IMR-90 (cell line): ENCODE data around the gene TEX52. TPM values are rescaled to one million over a fixed set of nuclear protein-coding genes. Genes with fewer than 3 reads are reported as not detected.

ENCODE experiments used
- ATAC-seq: fragments of 200-7000 bp; cut with Tn5 transposase; 2 replicates; pipeline ENCODE4 v1.9.1; 2020; ENCODE audit warnings: low read depth, mild to moderate bottlenecking, moderate library complexity
- BruUV-seq: library from RNA; stranded (reverse); fragments of 400-500 nt; replicated peaks from 2 replicates; lab custom pipeline; 2021; lab: Mats Ljungman, UMichigan
- CTCF ChIA-PET: fragments of 300-600 bp; formaldehyde crosslinking; extraction: SDS; loops from one replicate; lab custom pipeline; 2021; ENCODE audit warnings: antibody characterized with exemption; lab: Yijun Ruan, JAX
- POLR2A ChIA-PET: fragments of 300-600 bp; sonication (Branson Sonifier 250); formaldehyde crosslinking; loops from one replicate; lab custom pipeline; 2022; ENCODE audit warnings: antibody characterized with exemption; ENCODE audit not compliant: unreplicated experiment; lab: Charles Lee
- DNase-seq: peaks from one replicate; pipeline ENCODE4 v3.0.0; 2013
- H2AFZ ChIP-seq: replicated peaks from 2 replicates; pipeline ENCODE3; 2013; ENCODE audit warnings: low read length, mild to moderate bottlenecking; ENCODE audit not compliant: poor library complexity
- H2AK5ac ChIP-seq: 2 replicates; pipeline ENCODE4 v1.6.1; 2013; ENCODE audit warnings: low read depth, low read length, inconsistent platforms
- H2AK9ac ChIP-seq: replicated peaks from 2 replicates; pipeline ENCODE3; 2013; ENCODE audit warnings: mild to moderate bottlenecking, low read depth, low read length, moderate library complexity; ENCODE audit not compliant: poor library complexity
- H2BK120ac ChIP-seq: 2 replicates; pipeline ENCODE4 v1.6.1; 2013; ENCODE audit warnings: low read depth, low read length, inconsistent platforms
- H2BK15ac ChIP-seq: 3 replicates; pipeline ENCODE4 v1.6.1; 2013; ENCODE audit warnings: low read depth, low read length, inconsistent platforms
- H2BK20ac ChIP-seq: 2 replicates; pipeline ENCODE4 v1.6.1; 2013; ENCODE audit warnings: low read depth, mild to moderate bottlenecking, inconsistent platforms, low read length, moderate library complexity
- H2BK5ac ChIP-seq: 2 replicates; pipeline ENCODE4 v1.6.1; 2013; ENCODE audit warnings: mild to moderate bottlenecking, low read depth, low read length, inconsistent platforms; ENCODE audit not compliant: poor library complexity, severe bottlenecking
- H3K14ac ChIP-seq: replicated peaks from 2 replicates; pipeline ENCODE4 v1.6.1; 2013; ENCODE audit warnings: low read depth, low read length, inconsistent platforms
- H3K18ac ChIP-seq: 2 replicates; pipeline ENCODE4 v1.6.1; 2013; ENCODE audit warnings: low read depth, low read length, control low read depth
- H3K23ac ChIP-seq: 2 replicates; pipeline ENCODE4 v1.6.1; 2013; ENCODE audit warnings: low read depth, low read length, inconsistent platforms
- H3K27ac ChIP-seq: 2 replicates; pipeline ENCODE4 v1.5.1; 2013; ENCODE audit warnings: mild to moderate bottlenecking, control low read depth, low read length; ENCODE audit not compliant: insufficient read depth
- H3K27me3 ChIP-seq: 2 replicates; pipeline ENCODE4 v1.6.1; 2013; ENCODE audit warnings: low read length; ENCODE audit not compliant: control insufficient read depth, insufficient read depth
- H3K36me3 ChIP-seq: 2 replicates; pipeline ENCODE4 v1.6.1; 2013; ENCODE audit warnings: low read length, mixed read lengths; ENCODE audit not compliant: control insufficient read depth, insufficient read depth
- H3K4ac ChIP-seq: 2 replicates; pipeline ENCODE4 v1.6.1; 2013; ENCODE audit warnings: low read depth, low read length, inconsistent platforms
- H3K4me1 ChIP-seq: 2 replicates; pipeline ENCODE4 v1.6.1; 2013; ENCODE audit warnings: low read length, mixed read lengths; ENCODE audit not compliant: control insufficient read depth, insufficient read depth
- H3K4me2 ChIP-seq: 2 replicates; pipeline ENCODE4 v1.6.1; 2013; ENCODE audit warnings: low read depth, mild to moderate bottlenecking, control low read depth, low read length, moderate library complexity
- H3K4me3 ChIP-seq: 2 replicates; pipeline ENCODE4 v1.5.1; 2013; ENCODE audit warnings: low read depth, mild to moderate bottlenecking, control low read depth, low read length, moderate library complexity; ENCODE audit not compliant: insufficient read depth
- H3K56ac ChIP-seq: 2 replicates; pipeline ENCODE4 v1.6.1; 2013; ENCODE audit warnings: low read length, inconsistent platforms; ENCODE audit not compliant: insufficient read depth; ENCODE audit errors: extremely low read depth
- H3K79me1 ChIP-seq, 2 experiments: 2 replicates each; pipeline ENCODE4 v1.6.1; 2013; ENCODE audit warnings: low read length in 2 of 2, inconsistent platforms in 1 of 2, low read depth in 1 of 2
- H3K9ac ChIP-seq: 2 replicates; pipeline ENCODE4 v1.6.1; 2013; ENCODE audit warnings: low read depth, low read length, control low read depth
- H3K9me1 ChIP-seq: 2 replicates; pipeline ENCODE4 v1.6.1; 2013; ENCODE audit warnings: low read length, inconsistent platforms; ENCODE audit not compliant: insufficient read depth
- H3K9me3 ChIP-seq: 2 replicates; pipeline ENCODE4 v1.6.1; 2013; ENCODE audit warnings: low read length; ENCODE audit not compliant: control insufficient read depth, insufficient read depth
- H4K20me1 ChIP-seq: 2 replicates; pipeline ENCODE4 v1.6.1; 2013; ENCODE audit warnings: low read length, inconsistent platforms; ENCODE audit not compliant: insufficient read depth
- H4K5ac ChIP-seq: 2 replicates; pipeline ENCODE4 v1.6.1; 2013; ENCODE audit warnings: mild to moderate bottlenecking, low read depth, low read length, control low read depth
- H4K8ac ChIP-seq, 2 experiments: 2 replicates each; pipeline ENCODE4 v1.6.1; 2013; ENCODE audit warnings: low read depth in 2 of 2, low read length in 2 of 2, control low read depth in 1 of 2, inconsistent platforms in 1 of 2
- H4K91ac ChIP-seq: 2 replicates; pipeline ENCODE4 v1.6.1; 2013; ENCODE audit warnings: low read depth, low read length, inconsistent platforms; ENCODE audit not compliant: insufficient read depth
- FOS ChIP-seq: fragments of 150-350 bp; IDR thresholded peaks from 2 replicates; pipeline ENCODE4 v1.6.1; 2016; ENCODE audit warnings: low read depth, low read length
- RCOR1 ChIP-seq: IDR thresholded peaks from 2 replicates; pipeline ENCODE4 v1.6.1; 2012; ENCODE audit warnings: mild to moderate bottlenecking, low read length, improper control_type of control experiment; ENCODE audit not compliant: insufficient replicate concordance
- SMC3 ChIP-seq: fragments of 150-350 bp; IDR thresholded peaks from 2 replicates; pipeline ENCODE4 v1.6.1; 2016; ENCODE audit warnings: low read depth, mild to moderate bottlenecking, antibody characterized with exemption, low read length, moderate library complexity
- WGBS, 2 experiments: methylation state at CpG; one replicate each; pipeline versions ENCODE4 v1.1.5 to v1.1.7; 2013; ENCODE audit warnings: missing lambda C conversion rate in 2 of 2; ENCODE audit not compliant: insufficient read length in 1 of 2; ENCODE audit errors: extremely low coverage in 2 of 2; 5-methylcytosine and 5-hydroxymethylcytosine counted together
- dilution Hi-C: fragments of 300-500 bp; cut with HindIII; formaldehyde crosslinking; loops from one replicate; pipeline ENCODE4 v1.14.3; 2018; ENCODE audit warnings: low sequenced_read_pairs; ENCODE audit not compliant: unreplicated experiment
- in situ Hi-C: fragments of 300-500 bp; cut with MboI; formaldehyde crosslinking; loops from 3 replicates; pipeline ENCODE4 v1.14.3; 2019; ENCODE audit warnings: low sequenced_read_pairs, inconsistent platforms, mixed read lengths
- intact Hi-C: fragments of 100-400 bp; cut with micrococcal nuclease; formaldehyde crosslinking; loops from 2 replicates; pipeline ENCODE4 v1.10.0; 2022
- polyA plus RNA-seq, 3 experiments: library from polyadenylated mRNA; depleted of rRNA; stranded (reverse); fragments of >200 nt; gene quantifications; 2 replicates each; pipeline ENCODE4 v1.2.3, GENCODE V29; 2012; ENCODE audit warnings: low replicate concordance in 1 of 3
- total RNA-seq: library from RNA; depleted of rRNA; stranded (reverse); fragments of >200 nt; gene quantifications from 2 replicates; pipeline ENCODE4 v1.2.3, GENCODE V29; 2012
- TF ChIP-seq, protein P1 (sequence below): conservative IDR thresholded peaks from 2 replicates; pipeline ENCODE4 v1.5.1; 2012; ENCODE audit warnings: mild to moderate bottlenecking, low read depth, low read length, improper control_type of control experiment
- TF ChIP-seq, protein P2 (sequence below): fragments of 150-350 bp; IDR thresholded peaks from 2 replicates; pipeline ENCODE4 v1.6.1; 2017; ENCODE audit warnings: mild to moderate bottlenecking, antibody characterized with exemption, low read length, low read depth

Gene TEX52
- total and polyA plus RNA-seq, 2 of the 4 experiments (the other 2 are of a cell fraction) = not detected

DNA sequence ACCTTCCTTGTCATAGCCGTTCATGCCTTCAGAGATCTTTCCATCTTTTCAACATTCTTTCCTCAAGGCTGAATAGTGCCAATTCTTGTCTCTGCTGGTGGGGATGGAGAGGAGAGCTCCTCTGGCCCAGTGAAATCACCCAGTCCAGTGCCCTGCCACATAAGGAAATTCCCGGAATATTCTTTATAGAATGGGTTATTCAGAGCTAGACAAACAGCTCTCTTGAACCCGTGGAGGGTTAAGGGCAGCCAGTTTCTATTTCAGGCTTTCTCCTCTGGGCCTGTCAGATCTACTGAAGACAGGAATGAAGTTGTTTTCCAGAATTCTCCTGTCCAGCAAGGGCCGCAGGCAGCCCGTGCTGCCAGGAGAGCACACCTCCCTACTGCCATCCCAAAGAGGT lies 13.9 kb downstream of the TEX52 start:
- no peak for DNase-seq
- ATAC-seq = no peak
- POLR2A ChIA-PET = no interaction called here

More for the DNA sequence above, 13.9 kb downstream of the TEX52 start:
- Histone ChIP-seq H3K4me1 (peaks cover 9% of the 10 kb centered on the region), H2BK15ac (no peak overlapping the region), H3K4me2 (no peak overlapping the region), H4K5ac (no peak overlapping the region), H3K79me1 (no peaks in the 10 kb centered on the region), H2BK120ac (no peak overlapping the region), H3K18ac (no peak overlapping the region), H3K56ac (no peak overlapping the region), H3K9me3 (no peaks in the 10 kb centered on the region), H2AFZ (no peak overlapping the region), H3K23ac (no peak overlapping the region), H2AK5ac (no peak overlapping the region), H3K14ac (no peak overlapping the region), H3K9me1 (peaks cover 10% of the 10 kb centered on the region), H3K9ac (no peak overlapping the region), H4K20me1 (no peaks in the 10 kb centered on the region), H4K91ac (no peak overlapping the region), H3K36me3 (no peaks in the 10 kb centered on the region; the same call in 1 of the 2 replicates), H4K8ac (no peak overlapping the region), H3K4ac (no peak overlapping the region), H3K27me3 (no peaks in the 10 kb centered on the region), H2BK20ac (no peak overlapping the region), H3K4me3 (no peak overlapping the region), H3K27ac (no peak overlapping the region), H2AK9ac (no peak overlapping the region), H2BK5ac (no peak overlapping the region)
- no CpG with 5 or more reads among the region's 5 CpGs for WGBS, 2 experiments
- intact Hi-C loops = no loop called here
- in situ Hi-C loops = no loop called here
- TF ChIP-seq, protein P1, sequence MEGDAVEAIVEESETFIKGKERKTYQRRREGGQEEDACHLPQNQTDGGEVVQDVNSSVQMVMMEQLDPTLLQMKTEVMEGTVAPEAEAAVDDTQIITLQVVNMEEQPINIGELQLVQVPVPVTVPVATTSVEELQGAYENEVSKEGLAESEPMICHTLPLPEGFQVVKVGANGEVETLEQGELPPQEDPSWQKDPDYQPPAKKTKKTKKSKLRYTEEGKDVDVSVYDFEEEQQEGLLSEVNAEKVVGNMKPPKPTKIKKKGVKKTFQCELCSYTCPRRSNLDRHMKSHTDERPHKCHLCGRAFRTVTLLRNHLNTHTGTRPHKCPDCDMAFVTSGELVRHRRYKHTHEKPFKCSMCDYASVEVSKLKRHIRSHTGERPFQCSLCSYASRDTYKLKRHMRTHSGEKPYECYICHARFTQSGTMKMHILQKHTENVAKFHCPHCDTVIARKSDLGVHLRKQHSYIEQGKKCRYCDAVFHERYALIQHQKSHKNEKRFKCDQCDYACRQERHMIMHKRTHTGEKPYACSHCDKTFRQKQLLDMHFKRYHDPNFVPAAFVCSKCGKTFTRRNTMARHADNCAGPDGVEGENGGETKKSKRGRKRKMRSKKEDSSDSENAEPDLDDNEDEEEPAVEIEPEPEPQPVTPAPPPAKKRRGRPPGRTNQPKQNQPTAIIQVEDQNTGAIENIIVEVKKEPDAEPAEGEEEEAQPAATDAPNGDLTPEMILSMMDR = no peak
- TF ChIP-seq RCOR1 = no peak
- TF ChIP-seq SMC3 = no peak
- TF ChIP-seq, protein P2, sequence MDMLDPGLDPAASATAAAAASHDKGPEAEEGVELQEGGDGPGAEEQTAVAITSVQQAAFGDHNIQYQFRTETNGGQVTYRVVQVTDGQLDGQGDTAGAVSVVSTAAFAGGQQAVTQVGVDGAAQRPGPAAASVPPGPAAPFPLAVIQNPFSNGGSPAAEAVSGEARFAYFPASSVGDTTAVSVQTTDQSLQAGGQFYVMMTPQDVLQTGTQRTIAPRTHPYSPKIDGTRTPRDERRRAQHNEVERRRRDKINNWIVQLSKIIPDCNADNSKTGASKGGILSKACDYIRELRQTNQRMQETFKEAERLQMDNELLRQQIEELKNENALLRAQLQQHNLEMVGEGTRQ = no peak
- TF ChIP-seq FOS = no peak
- no TSS peak for BruUV-seq
- CTCF ChIA-PET = interaction anchor here (1.0 kb wide), 1 partner anchor 30 kb away, joined by 3 read pairs; the partner anchor contains the start of gene ITFG2
- dilution Hi-C loops = no loop called here
